Activated CD4-positive, alpha-beta T cell treated with anti-CD3 and anti-CD28 coated beads for 36 hours (primary cell): ENCODE data around the gene LIN7A. TPM values are rescaled to one million over a fixed set of nuclear protein-coding genes. Genes with fewer than 3 reads are reported as not detected.

Experiments used
- ATAC-seq: fragments of 200-7000 bp; cut with Tn5 transposase; one replicate; pipeline ENCODE4 v1.10.0; 2021; ENCODE audit warnings: mild to moderate bottlenecking, moderate library complexity
- CTCF ChIA-PET: fragments of 350-600 bp; sonication (Branson Sonifier 250); formaldehyde crosslinking; loops from one replicate; lab custom pipeline; 2021; ENCODE audit warnings: antibody characterized with exemption; lab: Charles Lee
- POLR2A ChIA-PET: fragments of 350-600 bp; sonication (Branson Sonifier 250); formaldehyde crosslinking; loops from one replicate; lab custom pipeline; 2021; ENCODE audit warnings: antibody characterized with exemption, inconsistent platforms; lab: Charles Lee
- DNase-seq: peaks from one replicate; pipeline ENCODE4 v3.0.0-alpha.2; 2020
- H3K27ac Mint-ChIP-seq: one replicate; pipeline ENCODE4 v1.8.0; 2021; ENCODE audit warnings: mixed read lengths
- H3K27me3 Mint-ChIP-seq: one replicate; pipeline ENCODE4 v1.8.0; 2021; ENCODE audit warnings: mixed read lengths
- H3K36me3 Mint-ChIP-seq: one replicate; pipeline ENCODE4 v1.8.0; 2021; ENCODE audit warnings: low read depth, mixed read lengths
- H3K4me1 Mint-ChIP-seq: one replicate; pipeline ENCODE4 v1.8.0; 2021; ENCODE audit warnings: mixed read lengths
- H3K4me3 Mint-ChIP-seq: one replicate; pipeline ENCODE4 v1.8.0; 2021; ENCODE audit warnings: mild to moderate bottlenecking, moderate library complexity, mixed read lengths
- H3K9me3 Mint-ChIP-seq: one replicate; pipeline ENCODE4 v1.8.0; 2021; ENCODE audit warnings: low read depth, mixed read lengths
- intact Hi-C, 2 experiments: fragments of 100-400 bp; cut with DNase I in 1 of 2; cut with micrococcal nuclease in 1 of 2; formaldehyde crosslinking; loops; one replicate each; pipeline versions ENCODE4 v1.14.2 to v1.15.1; 2022 to 2024; cut with DNase I, micrococcal nuclease
- total RNA-seq, 2 experiments: library from RNA; stranded (reverse); gene quantifications; one replicate each; pipeline ENCODE4 v1.2.3, GENCODE V29; 2021

LIN7A gene
- total RNA-seq, 2 experiments from 2014 or later: not detected

DNA sequence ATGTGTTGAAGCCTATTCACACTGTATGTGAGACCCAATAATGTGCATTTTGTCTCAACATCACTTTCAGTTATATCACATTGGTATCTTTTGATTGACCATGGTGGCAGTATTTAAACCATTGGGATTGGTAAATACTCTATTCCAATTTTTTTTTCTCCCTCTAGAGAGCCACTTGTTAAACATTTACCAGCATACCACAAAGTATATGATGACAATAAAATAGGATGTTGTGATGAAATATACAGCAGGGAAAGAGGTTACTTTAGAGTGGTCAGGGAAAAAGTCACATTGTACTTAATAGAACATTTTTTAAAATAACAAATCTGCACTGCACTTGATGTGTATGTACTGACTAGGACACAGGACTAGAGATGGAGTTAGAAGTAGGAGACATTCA lies 5.6 kb upstream of the LIN7A start:
- H3K36me3 Mint-ChIP-seq: no peaks in the 10 kb centered on the region
- CTCF ChIA-PET: no interaction called here
- H3K27ac Mint-ChIP-seq: no peak overlapping the region
- no peak for DNase-seq
- POLR2A ChIA-PET: no interaction called here
- H3K27me3 Mint-ChIP-seq: peaks cover 11% of the 10 kb centered on the region
- no peak overlapping the region for H3K4me3 Mint-ChIP-seq
- intact Hi-C loops: no loop called here
- ATAC-seq: no peak
- H3K9me3 Mint-ChIP-seq: peaks cover under 1% of the 10 kb centered on the region
- H3K4me1 Mint-ChIP-seq: no peaks in the 10 kb centered on the region

DNA sequence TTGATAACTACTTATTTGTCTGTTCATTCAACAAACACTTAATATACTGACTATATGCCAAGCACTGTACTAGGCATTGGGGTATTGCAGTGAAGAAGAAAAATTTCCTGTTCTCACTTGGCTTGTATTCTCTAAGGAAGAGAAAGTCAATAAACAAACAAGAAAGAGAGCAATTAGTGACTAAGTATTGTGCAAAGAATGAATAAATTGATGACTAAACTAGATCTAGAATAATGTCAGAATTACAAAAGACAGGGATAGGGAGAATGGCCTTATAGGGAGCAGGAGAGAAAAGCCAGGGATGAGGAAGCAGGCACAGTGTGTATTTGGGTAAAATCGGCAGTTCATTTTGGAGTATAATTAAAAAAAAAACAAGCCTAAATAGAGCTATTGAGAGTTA lies 4.2 kb upstream of the LIN7A start:
- no peak for ATAC-seq
- H3K27ac Mint-ChIP-seq: no peak overlapping the region
- H3K9me3 Mint-ChIP-seq: no peaks in the 10 kb centered on the region
- peaks cover 16% of the 10 kb centered on the region for H3K27me3 Mint-ChIP-seq
- no peaks in the 10 kb centered on the region for H3K36me3 Mint-ChIP-seq
- CTCF ChIA-PET: no interaction called here
- H3K4me3 Mint-ChIP-seq: no peak overlapping the region
- H3K4me1 Mint-ChIP-seq: no peaks in the 10 kb centered on the region
- POLR2A ChIA-PET: no interaction called here
- intact Hi-C loops: no loop called here
- DNase-seq: no peak

DNA sequence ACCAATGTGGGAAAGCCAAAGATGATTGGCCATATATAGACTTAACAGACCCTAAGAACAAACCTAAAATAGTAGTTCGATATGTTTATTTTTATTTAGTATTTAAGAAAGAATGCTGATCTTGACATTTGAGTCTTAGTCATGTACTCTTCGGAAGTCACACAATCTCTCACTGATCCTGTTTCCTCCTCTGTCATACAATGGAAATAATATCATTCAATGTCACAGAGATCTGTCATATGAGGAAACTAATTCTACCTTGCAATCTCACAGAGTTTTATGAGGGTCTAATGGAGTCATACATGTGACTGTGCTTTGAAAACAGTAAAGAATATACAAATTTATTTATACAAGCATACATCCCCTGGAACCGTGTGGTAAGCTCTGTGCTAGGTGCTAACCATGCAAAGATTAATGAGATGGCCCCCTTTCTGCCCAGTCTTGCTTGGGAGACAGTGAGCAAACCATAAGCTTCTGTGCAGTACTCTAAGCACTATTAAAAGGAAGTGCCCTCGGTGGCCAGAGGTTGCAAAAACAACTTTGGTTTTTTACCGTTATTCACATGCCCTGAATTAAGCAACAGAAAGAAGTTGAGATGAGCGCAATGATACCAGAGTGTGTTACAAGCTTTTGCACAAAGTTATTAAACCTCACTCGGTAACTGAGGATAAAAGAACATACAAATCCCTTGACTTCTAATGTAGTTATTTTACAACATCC lies 1.7 kb upstream of the LIN7A start:
- H3K9me3 Mint-ChIP-seq: no peaks in the 10 kb centered on the region
- intact Hi-C loops: no loop called here

DNA sequence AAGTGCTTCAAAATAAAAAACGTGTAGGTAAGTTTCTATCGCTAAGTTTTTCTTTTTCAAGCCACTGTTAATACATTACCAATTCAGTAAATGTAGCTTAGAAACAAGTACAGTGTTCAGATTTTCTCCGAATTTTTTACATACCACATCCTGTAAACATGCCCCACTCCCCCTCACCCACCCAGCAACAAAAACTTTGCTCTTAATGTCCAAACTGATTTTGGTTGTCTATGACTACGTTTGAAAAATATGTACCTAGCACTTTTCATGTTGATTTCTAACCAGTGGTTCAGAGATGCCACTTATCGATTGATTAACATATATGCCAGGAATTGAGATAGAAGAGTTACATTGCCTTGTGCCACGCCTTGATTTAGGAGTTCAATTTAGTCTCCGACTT lies 663 bp upstream of the LIN7A start:
- CTCF ChIA-PET: interaction anchor here (0.7 to 1.0 kb wide), 2 partner anchors 8 to 88 kb away, joined by 3 read pairs; no protein-coding TSS in a partner anchor
- POLR2A ChIA-PET: no interaction called here
- Mint-ChIP-seq H3K4me3 (no peak overlapping the region), H3K27me3 (peaks cover 30% of the 10 kb centered on the region), H3K4me1 (no peaks in the 10 kb centered on the region), H3K9me3 (no peaks in the 10 kb centered on the region), H3K27ac (no peak overlapping the region), H3K36me3 (no peaks in the 10 kb centered on the region)
- DNase-seq: no peak
- intact Hi-C loops: no loop called here
- no peak for ATAC-seq

More for the DNA sequence above, 1.7 kb upstream of the LIN7A start:
- H3K27ac Mint-ChIP-seq: no peak overlapping the region
- ChIA-PET CTCF (no interaction called here), POLR2A (no interaction called here)
- DNase-seq (no peak), ATAC-seq (no peak)
- H3K36me3 Mint-ChIP-seq: no peaks in the 10 kb centered on the region
- H3K4me3 Mint-ChIP-seq: no peak overlapping the region
- H3K4me1 Mint-ChIP-seq: no peaks in the 10 kb centered on the region
- peaks cover 28% of the 10 kb centered on the region for H3K27me3 Mint-ChIP-seq

DNA sequence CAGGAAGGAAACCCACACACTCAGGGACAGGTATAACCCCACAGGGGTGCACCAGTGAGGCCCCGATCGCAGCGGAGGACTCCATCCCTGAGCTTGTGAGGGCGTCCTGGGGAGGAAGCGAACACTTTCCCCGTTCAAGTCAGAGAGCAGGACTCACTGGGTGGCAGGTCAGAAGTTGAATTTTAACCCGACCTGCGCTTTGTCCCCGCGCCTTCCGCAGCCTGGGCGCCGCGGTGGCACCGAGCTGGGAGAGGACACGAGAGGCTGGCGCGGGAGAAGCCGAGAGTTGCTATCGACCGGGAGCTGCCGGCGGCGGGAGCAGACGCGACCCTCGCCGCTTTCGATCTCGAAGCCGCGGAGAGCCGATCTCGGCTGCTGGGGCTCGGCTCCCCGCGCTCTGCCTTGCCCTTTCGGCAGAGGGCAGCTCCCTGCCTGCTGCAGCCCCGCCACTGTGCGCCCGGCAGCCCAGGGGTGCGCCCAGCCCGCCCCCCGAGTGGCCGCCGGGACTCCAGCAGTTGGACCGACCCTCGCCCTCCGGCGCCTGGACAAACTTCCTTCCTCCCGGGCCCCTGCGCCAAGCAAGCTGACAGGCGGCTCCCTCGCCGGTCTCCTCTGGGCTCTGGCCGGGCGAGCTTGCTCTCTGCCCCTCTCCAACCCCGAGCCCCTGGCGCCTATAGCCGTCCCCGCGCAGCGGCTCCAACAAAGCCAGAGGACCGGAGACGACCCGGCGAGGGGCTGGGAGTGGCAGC lies 918 bp downstream of the LIN7A start:
- H3K27me3 Mint-ChIP-seq: peaks cover 30% of the 10 kb centered on the region
- H3K36me3 Mint-ChIP-seq: no peaks in the 10 kb centered on the region
- ChIA-PET CTCF (no interaction called here), POLR2A (no interaction called here)
- DNase-seq (no peak), ATAC-seq (no peak)
- H3K4me3 Mint-ChIP-seq: no peak overlapping the region
- intact Hi-C loops: no loop called here
- H3K4me1 Mint-ChIP-seq: no peaks in the 10 kb centered on the region
- H3K27ac Mint-ChIP-seq: no peak overlapping the region
- H3K9me3 Mint-ChIP-seq: no peaks in the 10 kb centered on the region

DNA sequence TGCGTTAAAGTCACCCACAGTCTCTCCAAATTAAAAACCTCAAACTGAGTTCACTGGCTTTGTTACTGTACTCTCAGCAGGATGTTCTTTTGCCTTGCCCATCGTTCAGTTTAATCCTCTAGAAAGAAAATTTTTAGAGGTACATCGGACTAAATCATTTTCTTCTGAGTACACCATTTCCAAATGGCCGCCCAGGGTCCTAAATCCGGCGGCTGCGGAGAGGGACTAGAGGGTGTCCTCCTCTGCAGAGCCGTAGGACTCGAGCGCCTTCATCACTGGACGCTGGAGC lies 1.4 kb downstream of the LIN7A start:
- no peaks in the 10 kb centered on the region for H3K4me1 Mint-ChIP-seq
- POLR2A ChIA-PET: no interaction called here

DNA sequence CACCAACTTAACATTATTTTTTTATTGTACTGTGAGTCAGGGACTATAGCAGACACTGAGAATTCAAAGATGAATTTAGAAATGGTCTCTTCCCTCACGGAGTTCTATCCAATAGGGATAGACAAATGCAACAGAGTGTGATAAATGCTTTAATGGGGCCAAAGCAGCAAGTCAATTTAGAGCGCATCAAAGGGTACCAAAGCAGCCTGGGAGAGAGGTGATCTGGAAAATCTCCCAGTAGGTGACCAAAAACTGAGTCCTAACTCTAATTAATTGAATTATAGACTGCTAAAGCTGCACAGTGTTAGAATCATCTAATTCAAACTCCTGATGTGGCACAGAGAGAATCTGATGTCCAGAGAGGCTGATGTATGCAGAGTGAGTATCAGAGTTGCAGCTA lies 2.6 kb downstream of the LIN7A start:
- H3K27me3 Mint-ChIP-seq: peaks cover 30% of the 10 kb centered on the region
- no peaks in the 10 kb centered on the region for H3K36me3 Mint-ChIP-seq
- intact Hi-C loops: no loop called here
- ChIA-PET CTCF (no interaction called here), POLR2A (no interaction called here)
- DNase-seq: no peak
- no peak overlapping the region for H3K27ac Mint-ChIP-seq
- no peaks in the 10 kb centered on the region for H3K9me3 Mint-ChIP-seq
- no peaks in the 10 kb centered on the region for H3K4me1 Mint-ChIP-seq
- no peak overlapping the region for H3K4me3 Mint-ChIP-seq
- no peak for ATAC-seq

More for the DNA sequence above, 1.4 kb downstream of the LIN7A start:
- no peaks in the 10 kb centered on the region for H3K36me3 Mint-ChIP-seq
- intact Hi-C loops: no loop called here
- no peak overlapping the region for H3K27ac Mint-ChIP-seq
- peaks cover 30% of the 10 kb centered on the region for H3K27me3 Mint-ChIP-seq
- ATAC-seq: no peak
- H3K9me3 Mint-ChIP-seq: no peaks in the 10 kb centered on the region
- CTCF ChIA-PET: no interaction called here
- H3K4me3 Mint-ChIP-seq: no peak overlapping the region
- DNase-seq: no peak

DNA sequence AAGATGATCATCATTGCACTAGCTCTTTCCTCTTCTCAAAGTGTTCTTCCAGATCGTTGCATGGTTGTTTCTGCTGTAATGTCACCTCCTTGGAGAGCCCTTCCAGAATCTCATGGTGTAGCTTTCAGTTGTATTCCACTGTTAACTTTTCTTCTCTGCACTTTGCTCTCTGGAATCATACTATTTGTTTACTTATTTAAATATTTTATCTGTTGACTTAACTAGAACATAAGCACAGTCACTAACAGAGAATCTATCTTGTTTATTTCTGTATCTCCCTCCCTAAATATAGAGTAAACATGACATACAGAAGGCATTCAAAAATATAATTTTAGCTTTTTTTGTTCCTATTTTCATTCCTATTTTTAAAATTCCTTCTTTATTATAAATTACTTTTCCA lies 11.8 kb downstream of the LIN7A start:
- DNase-seq (no peak), ATAC-seq (no peak)
- Mint-ChIP-seq H3K27me3 (no peaks in the 10 kb centered on the region), H3K9me3 (peaks cover 9% of the 10 kb centered on the region), H3K36me3 (no peaks in the 10 kb centered on the region), H3K4me1 (no peaks in the 10 kb centered on the region), H3K4me3 (no peak overlapping the region), H3K27ac (no peak overlapping the region)
- ChIA-PET CTCF (no interaction called here), POLR2A (no interaction called here)
- intact Hi-C loops: no loop called here

DNA sequence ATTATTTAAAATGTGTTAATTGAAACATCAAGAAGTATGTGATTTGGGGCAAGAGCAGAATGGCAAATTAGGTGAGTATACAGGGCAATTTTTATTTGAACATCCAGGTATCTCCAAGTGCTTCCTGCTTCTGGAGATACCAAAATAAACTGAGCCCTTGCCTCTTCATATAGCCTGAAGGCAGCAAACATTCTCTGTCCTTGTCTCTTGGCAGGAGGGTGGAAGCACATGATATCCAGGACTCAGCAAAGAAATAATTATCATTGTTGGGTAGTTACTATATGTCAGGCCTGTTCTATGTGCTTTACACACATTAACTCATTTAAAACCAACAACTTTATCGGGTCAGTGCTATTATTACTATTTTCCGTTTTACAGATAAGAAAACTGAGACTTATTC lies 12.5 kb downstream of the LIN7A start:
- ChIA-PET POLR2A (no interaction called here), CTCF (no interaction called here)
- peaks cover 9% of the 10 kb centered on the region for H3K9me3 Mint-ChIP-seq
- no peak overlapping the region for H3K4me3 Mint-ChIP-seq
- no peaks in the 10 kb centered on the region for H3K4me1 Mint-ChIP-seq
- H3K27ac Mint-ChIP-seq: no peak overlapping the region
- no peaks in the 10 kb centered on the region for H3K27me3 Mint-ChIP-seq
- intact Hi-C loops: no loop called here
- DNase-seq (no peak), ATAC-seq (no peak)
- no peaks in the 10 kb centered on the region for H3K36me3 Mint-ChIP-seq

DNA sequence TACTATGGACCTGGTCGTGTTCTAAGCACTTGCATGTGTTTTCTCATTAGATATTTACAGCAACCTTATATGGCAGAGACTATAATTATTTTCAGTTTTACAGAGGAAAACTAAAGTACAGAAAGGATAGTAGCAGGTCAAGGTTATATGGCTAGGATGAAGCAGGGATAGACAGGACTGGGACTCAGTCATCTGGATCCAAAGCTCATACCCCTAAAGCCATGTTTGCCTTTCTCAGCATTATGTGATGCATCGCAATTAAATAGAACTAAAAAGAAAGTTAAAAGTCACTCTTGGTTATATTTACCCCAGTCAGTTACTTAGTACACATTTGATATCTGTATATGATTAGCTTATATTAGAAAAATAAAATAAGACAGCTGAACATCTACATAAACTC lies 13.3 kb downstream of the LIN7A start:
- ATAC-seq: no peak
- intact Hi-C loops: no loop called here
- ChIA-PET POLR2A (no interaction called here), CTCF (no interaction called here)
- Mint-ChIP-seq H3K9me3 (peaks cover 9% of the 10 kb centered on the region), H3K36me3 (no peaks in the 10 kb centered on the region), H3K27me3 (no peaks in the 10 kb centered on the region), H3K4me1 (no peaks in the 10 kb centered on the region), H3K27ac (no peak overlapping the region), H3K4me3 (no peak overlapping the region)
- DNase-seq: no peak

DNA sequence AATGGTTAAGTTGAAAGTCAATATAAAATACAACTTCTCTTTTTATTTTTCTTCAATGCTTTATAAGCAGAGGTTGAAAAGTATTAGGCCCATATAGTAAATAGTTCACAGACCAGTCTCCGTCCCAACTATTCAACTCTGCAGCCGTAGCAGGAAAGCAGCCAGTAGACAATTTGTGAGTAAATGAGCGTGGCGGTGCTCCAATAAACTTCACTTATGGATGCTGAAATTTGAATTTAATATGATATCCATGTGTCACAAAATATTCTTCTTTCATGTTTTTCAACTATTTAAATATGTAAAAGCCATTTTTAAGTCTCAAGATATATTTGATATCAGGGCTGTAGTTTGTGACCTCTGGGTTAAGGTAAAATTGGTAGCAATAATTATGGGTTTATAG lies 17.7 kb downstream of the LIN7A start:
- H3K4me1 Mint-ChIP-seq: no peaks in the 10 kb centered on the region
- intact Hi-C loops: no loop called here
- H3K9me3 Mint-ChIP-seq: peaks cover 4% of the 10 kb centered on the region
- no peak overlapping the region for H3K27ac Mint-ChIP-seq
- no peaks in the 10 kb centered on the region for H3K27me3 Mint-ChIP-seq
- POLR2A ChIA-PET: no interaction called here
- DNase-seq (no peak), ATAC-seq (no peak)
- CTCF ChIA-PET: no interaction called here
- no peak overlapping the region for H3K4me3 Mint-ChIP-seq
- no peaks in the 10 kb centered on the region for H3K36me3 Mint-ChIP-seq

DNA sequence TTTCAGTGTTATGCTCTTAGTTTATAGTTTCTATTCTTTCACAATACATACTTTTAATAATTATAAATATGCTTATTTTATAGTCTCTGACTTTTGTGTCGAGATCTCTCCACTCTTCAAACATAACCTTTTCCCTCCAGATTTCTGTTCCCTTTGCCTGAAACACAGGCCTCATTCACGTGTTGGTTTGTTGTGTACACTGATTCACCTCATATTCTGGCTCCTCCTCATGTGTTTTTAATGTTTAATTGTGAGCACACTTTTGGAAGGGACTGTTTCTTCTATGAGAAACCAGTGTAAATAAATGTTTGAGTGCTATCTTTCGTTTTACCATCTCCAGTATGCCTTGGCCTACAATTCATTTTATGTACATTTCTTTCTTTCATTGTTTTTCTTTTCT lies 20.1 kb downstream of the LIN7A start:
- H3K27ac Mint-ChIP-seq: no peak overlapping the region
- H3K27me3 Mint-ChIP-seq: no peaks in the 10 kb centered on the region
- POLR2A ChIA-PET: no interaction called here

More for the DNA sequence above, 20.1 kb downstream of the LIN7A start:
- Mint-ChIP-seq H3K36me3 (no peaks in the 10 kb centered on the region), H3K4me1 (no peaks in the 10 kb centered on the region), H3K4me3 (no peak overlapping the region), H3K9me3 (peaks cover 6% of the 10 kb centered on the region)
- CTCF ChIA-PET: no interaction called here
- DNase-seq (no peak), ATAC-seq (no peak)
- intact Hi-C loops: no loop called here
